GM10847 (cell line): ENCODE data around the gene LAMC3.

Source experiments
- POLR2A ChIP-seq: IDR thresholded peaks from 2 replicates; pipeline ENCODE4 v1.6.1; 2011; ENCODE audit not compliant: insufficient read length; ENCODE audit errors: extremely low read depth

The LAMC3 gene

DNA sequence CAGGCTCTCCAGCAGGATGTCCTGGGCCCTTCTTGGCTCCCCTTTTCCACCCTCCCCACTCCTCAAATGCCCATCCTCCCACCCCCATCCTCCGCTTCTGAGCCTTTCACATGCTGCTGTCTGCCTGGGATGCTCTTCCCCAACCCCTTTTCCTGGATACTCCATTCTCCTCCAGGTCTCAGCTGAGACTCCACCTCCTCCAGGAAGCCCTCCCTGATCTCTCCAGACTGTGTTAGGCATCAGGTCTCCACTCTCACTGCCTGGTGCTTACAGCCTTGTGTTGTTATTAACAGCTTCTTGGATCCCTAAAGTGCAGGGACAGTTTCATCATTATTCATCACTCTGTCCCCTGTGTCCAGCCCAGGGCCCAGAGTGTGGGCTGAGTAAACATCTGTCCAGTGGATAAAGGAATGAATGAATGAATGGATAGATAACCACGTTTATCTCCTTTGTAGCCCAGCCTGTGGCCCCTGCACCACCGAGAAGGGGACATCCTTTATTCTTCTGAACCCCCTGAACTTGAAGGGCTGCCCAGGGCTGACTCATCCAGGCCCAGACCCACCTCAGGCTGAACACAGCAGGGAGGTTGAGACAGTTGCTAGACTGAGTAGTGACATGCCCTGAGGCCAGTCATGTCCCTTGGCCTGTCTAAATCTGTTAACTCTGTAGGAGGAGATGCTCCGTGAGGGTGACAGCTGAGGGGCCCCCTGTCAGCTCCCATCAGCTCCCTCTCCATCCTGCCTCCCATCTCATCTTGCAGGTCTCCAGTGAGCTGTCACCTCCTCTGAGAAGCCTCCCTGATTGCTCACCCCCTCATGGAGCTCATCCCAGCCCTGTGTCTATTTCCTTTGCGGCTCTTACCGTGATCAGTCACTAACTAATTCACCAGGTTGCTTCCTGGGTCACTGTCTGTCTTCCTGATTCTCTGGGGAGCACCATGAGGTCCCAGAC lies 14.6 kb upstream of the LAMC3 start:
- no peak for TF ChIP-seq POLR2A

DNA sequence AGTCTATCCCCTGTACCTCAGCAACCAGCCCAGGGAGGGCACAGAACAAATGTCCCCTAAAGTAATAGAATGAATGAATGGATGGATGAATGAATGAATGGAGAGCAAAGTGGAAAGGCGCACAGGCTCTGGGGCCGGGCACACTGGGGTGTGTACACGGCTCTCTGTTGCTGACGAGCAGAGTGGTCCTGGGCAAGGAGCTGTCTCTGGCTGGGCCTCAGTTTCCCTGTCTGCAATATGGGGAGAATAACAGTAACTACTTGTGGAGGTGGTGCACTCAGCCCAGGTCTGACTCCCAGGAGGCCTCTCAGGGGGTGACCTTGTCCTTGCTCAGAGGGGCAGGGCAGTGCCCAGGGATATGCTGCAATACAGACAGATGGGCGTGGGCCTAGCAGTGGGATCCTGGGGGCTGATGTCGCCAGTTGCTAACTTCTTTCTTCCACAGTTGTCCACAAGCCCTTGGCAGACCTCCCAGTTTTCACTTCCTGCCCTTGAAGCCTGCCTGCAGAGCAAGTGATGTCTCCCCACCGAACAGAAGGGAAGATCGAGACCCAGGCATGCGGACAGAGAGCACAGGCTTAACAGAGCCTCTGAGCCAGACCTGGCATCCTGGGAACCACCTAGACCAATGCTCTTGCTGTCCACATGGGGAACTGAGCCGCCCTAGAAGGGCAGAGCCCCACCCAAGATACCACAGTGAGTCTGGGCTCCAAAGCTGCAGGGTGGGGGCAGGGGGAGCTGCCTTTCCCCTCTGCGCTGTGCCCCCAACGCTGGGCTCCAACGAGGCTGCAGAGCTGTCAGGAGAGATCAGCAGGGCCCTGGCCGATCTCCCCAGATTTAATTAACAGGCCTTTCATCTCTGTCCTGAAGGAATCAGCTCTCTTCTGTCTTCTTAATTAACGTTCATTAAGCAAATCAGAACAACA lies 13.6 kb upstream of the LAMC3 start:
- TF ChIP-seq POLR2A: no peak

DNA sequence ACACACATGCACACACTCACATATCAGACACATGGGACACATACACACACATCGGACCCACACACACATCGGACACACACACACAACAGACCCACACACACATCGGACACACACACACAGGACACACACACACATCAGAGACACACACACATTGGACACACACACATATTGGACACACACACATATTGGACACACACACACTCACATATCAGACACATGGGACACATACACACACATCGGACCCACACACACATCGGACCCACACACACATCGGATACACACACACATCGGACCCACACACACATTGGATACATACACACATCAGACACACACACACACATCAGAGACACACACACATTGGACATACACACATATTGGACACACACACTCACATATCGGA lies 12.8 kb upstream of the LAMC3 start:
- no peak for TF ChIP-seq POLR2A

DNA sequence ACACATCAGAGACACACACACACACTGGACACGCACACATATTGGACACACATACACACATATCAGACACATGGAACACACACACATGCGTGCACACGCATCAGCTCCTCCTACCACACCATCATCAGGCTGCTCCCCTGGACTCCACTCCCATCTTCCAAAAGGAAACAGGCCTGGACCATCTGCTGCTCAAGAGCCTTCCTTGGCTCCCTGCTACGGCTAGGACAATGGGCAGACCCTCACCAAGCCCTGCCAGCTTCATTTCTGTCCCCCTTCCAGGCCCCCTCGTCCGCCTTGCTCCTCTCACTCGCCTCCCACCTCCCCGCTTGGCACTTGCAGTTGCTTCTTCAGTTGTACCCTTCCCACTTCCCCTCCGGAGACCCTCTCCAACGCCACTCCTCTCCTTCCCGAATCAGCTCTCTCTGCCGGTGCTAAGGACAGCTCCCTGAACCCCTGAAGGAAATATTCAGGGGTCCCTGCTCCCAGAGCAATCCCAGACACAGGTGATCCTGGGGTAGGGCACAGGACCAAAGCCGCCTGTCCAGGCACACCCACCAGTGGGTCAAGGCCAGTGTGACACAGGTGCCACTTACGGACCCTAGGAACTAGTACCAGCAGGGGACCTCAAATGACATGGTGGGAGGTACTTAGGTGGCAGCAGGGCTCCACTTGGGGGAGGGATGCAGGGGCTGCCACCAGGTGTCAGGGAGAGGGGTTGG lies 12.1 kb upstream of the LAMC3 start:
- TF ChIP-seq POLR2A: no peak

DNA sequence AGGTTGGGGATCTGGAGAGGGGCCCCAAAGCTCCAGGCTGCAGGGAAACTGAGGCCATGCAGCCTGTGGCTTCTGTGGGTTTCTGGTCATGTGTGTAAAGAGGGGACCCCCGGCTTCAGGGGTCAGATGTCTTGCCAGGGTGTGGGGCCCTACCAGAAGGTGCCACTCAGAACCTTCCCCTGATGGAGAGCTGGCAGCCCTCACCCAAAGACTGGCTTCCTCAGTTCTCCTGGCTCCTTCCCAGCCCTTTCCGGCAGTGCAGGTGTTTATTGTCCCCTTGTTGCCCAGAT lies 11.6 kb upstream of the LAMC3 start:
- TF ChIP-seq POLR2A: no peak

GRCh38 chr9:130997925-130998596 lies 10.9 kb upstream of the LAMC3 start:
- TF ChIP-seq POLR2A: no peak

DNA sequence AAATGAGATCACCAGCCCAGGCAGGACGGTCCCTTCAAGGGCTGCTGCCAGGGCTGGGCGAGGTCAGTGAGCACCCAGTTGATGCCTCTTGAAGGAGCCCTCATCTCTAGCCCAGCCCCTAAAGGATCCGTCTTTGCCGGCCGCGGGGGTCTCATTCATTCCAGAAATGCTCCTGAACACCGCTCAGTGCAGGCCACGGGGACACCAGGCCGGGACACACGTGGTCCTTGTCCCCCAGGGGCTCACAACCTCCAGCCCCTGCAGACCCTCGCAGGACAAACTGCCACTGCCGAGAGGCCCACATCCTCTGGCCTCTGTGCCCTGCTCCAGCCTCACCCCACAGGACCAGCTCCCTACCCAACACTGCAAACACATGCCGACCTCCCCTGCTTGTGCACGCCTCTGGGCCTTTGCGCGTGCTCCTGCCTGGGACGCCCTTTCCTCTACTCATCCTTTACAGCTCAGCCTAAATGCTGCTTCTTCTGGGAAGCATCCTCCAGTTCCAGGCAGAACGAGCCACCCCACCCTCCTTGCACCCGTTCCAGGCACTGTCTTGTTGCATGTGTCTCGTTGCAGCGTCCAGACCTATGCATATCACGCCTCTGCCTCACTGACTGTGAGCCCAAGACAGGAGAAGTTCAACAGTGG lies 10.3 kb upstream of the LAMC3 start:
- no peak for TF ChIP-seq POLR2A

GRCh38 chr9:130999245-130999623 lies 9.7 kb upstream of the LAMC3 start:
- no peak for TF ChIP-seq POLR2A

GRCh38 chr9:131001021-131001420 lies 8.0 kb upstream of the LAMC3 start:
- no peak for TF ChIP-seq POLR2A

GRCh38 chr9:131001990-131002389 lies 7.0 kb upstream of the LAMC3 start:
- TF ChIP-seq POLR2A: no peak

- TF ChIP-seq POLR2A: no peak
These were observed 2.4 kb upstream of the LAMC3 start for GRCh38 chr9:131006601-131007000.

GRCh38 chr9:131008086-131008485 lies 888 bp upstream of the LAMC3 start:
- no peak for TF ChIP-seq POLR2A

GRCh38 chr9:131008563-131008908 lies 438 bp upstream of the LAMC3 start:
- TF ChIP-seq POLR2A: no peak

GRCh38 chr9:131010482-131011273 lies 1.7 kb downstream of the LAMC3 start:
- TF ChIP-seq POLR2A: no peak
